ENCODE data around the gene ATP2B3.

- no peak for TF ChIP-seq POLR2AphosphoS5 (IDR thresholded peaks at IDR 0.05)
- no peak for TF ChIP-seq CTCF (IDR thresholded peaks at IDR 0.05; ENCODE audit: poor library complexity, severe bottlenecking)
- TF ChIP-seq TAF1 (IDR thresholded peaks at IDR 0.05; ENCODE audit: low read depth): no peak
These were observed 45.7 kb upstream of the ATP2B3 start for GRCh38 chrX:153471663-153472280.

Data from neural cell (in vitro differentiated cells).